GM19395 (cell line): ENCODE data around the gene FAM151B.

Source experiments
- ATAC-seq: cut with Tn5 transposase; IDR thresholded peaks from one replicate; pipeline ENCODE4 v1.9.1; 2021; ENCODE audit warnings: mild to moderate bottlenecking, moderate library complexity; ENCODE audit not compliant: unreplicated experiment

FAM151B gene

DNA sequence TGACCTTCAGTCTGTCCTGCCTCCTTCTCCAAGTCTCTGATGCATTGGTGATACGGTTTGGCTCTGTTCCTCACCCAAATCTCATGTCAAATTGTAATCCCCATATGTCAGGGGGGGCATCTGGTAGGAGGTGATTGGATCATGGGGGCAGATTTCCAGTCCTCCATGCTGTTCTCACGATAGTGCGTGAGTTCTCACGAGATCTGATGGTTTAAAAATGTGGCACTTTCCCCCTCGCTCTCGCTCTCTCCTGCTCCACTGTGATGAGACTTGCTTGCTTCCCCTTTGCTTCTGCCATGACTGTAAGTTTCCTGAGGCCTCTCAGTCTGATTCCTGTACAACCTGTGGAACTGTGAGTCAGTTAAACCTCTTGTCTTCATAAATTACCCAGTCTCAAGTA, 96.9 kb downstream of the FAM151B start:
- ATAC-seq, result no peak

DNA sequence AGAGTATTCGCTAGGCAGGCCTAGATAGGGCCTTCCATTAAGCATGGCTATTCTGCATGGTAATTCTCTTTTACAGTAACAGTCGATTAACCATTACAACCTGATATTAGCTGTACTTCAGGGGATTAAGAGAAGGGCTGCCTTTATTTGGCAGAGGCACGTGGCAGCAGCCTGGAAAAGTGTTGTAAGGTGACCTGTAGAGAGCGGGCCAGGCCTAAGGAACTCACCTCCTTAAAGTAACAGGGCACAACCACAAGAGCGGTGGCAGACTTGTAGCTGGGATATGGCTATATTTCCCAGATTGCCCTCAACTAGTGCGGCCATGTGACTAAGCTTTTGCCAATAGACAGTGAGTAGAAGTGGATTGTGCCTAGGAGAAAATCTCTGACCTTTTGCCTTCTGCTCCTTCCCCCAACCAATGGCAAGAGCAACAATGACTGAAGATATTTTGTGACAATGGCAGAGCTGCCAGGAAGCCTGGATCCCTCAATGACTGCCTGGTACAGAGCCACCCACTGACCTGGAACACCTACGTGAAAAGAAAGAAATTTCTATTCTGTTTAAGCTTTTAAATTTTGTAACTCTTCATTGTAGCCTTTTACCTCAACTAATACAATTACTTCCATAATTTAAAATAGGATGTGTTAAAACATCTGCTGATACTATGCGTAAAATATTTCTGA, 101.1 kb downstream of the FAM151B start:
- no peak for ATAC-seq

GRCh38 chr5:80590766-80591165, 102.9 kb downstream of the FAM151B start:
- ATAC-seq, result no peak

- ATAC-seq, result no peak
Observed at GRCh38 chr5:80591352-80591751, 103.5 kb downstream of the FAM151B start.

DNA sequence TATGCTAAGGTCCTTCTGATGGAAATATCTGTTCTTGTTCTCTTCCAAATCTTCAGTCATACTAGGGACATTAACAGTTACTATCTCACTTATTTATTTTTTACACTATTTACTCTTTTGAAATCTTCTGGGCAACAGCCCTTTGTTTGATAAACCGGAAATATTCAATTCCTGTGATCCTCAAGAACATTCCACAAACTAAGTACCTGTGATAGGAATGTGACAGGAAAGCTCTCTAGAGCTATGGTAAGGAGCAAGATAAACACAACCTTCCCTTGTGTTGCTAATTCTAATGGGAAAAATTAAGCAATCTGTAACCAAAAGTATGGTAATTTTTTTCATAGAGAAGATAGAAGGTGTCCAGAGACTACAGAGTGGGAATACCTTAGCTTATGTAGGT, 104.2 kb downstream of the FAM151B start:
- no peak for ATAC-seq
